ENCODE results near the gene CTNNAL1.

The CTNNAL1 gene

DNA sequence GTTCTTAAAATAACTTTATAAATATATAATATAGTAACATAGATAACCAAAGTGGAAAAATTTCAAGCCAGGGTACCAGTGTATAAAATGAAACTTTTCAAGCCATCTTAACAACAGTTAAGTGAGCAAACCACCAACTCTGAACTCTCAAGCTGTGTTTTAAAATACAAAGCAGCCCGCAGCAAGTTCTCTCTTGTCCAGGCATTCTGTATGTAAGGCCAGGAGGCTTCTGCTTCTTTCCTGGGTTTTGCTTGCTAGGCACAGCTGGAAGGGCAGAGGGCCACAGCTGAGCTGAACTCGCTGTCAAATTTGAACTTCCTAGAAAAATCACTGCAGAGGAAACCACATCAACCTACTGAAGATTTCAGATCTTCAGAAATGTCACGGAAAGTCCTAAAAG is 6.8 kb upstream of the CTNNAL1 start:
- Histone ChIP-seq H3K9ac (ENCODE audit: low read length) (no peak overlapping the region), H3K79me2 (ENCODE audit: control insufficient read depth, insufficient read depth, low read length, poor library complexity) (no peaks in the 10 kb centered on the region), H3K36me3 (ENCODE audit: control insufficient read depth in 1 of 2, insufficient read depth in 2 of 2, low read length in 2 of 2) (peaks cover 3 to 4% of the 10 kb centered on the region in 2 experiments), H4K12ac (ENCODE audit: low read depth, low read length) (no peak overlapping the region), H3K79me1 (ENCODE audit: low read length) (no peaks in the 10 kb centered on the region), H3K4me3 (ENCODE audit: low read depth, low read length) (no peak overlapping the region), H3K18ac (ENCODE audit: low read length) (no peak overlapping the region), H2BK120ac (ENCODE audit: insufficient read depth, low read length, poor library complexity) (no peak overlapping the region), H2AFZ (ENCODE audit: insufficient read depth, low read length, poor library complexity) (no peak overlapping the region), H4K8ac (ENCODE audit: low read depth, low read length) (no peak overlapping the region), H3K4me2 (ENCODE audit: low read length) (no peak overlapping the region), H3K27ac (ENCODE audit: low read depth, low read length) (no peak overlapping the region), H3K23ac (ENCODE audit: low read length) (no peak overlapping the region), H3K4me1 (ENCODE audit: control insufficient read depth in 1 of 2, insufficient read depth in 2 of 2, low read length in 2 of 2) (peaks cover 2 to 3% of the 10 kb centered on the region in 2 experiments), H3K14ac (ENCODE audit: low read length) (no peak overlapping the region), H3K27me3 (ENCODE audit: insufficient read depth, low read length) (no peaks in the 10 kb centered on the region), H2AK5ac (ENCODE audit: low read length) (no peak overlapping the region), H3K9me3 (ENCODE audit: insufficient read depth, low read depth, low read length) (no peaks in the 10 kb centered on the region), H3K4ac (ENCODE audit: low read depth, low read length) (no peak overlapping the region), H4K91ac (ENCODE audit: low read depth, low read length) (no peak overlapping the region), H2BK12ac (ENCODE audit: low read length) (no peak overlapping the region), H2BK5ac (ENCODE audit: low read depth, low read length, poor library complexity) (no peak overlapping the region)
- DNase-seq = no peak
- WGBS (ENCODE audit: extremely low coverage, insufficient coverage, insufficient read length) = no CpG with 5 or more reads among the region's 3 CpGs

DNA sequence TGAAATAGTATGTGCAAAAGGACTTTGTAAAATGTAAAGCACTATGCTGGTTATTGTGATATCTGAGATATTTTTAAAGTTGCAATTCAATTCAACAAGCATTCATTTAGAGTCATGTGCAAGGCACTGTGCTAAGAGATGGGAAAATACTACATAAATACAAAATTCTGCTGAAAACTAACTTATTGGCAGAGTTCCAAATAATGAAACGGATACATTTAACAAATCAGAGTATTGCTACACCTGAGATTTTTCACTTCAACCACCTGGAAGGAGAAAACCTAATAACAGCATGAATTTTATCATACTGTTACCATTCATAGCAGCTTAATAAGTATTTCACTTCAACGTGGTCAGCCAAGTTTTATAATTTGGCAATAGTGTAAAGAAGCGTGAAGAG is 6.1 kb upstream of the CTNNAL1 start:
- Histone ChIP-seq H3K4me1 (ENCODE audit: control insufficient read depth in 1 of 2, insufficient read depth in 2 of 2, low read length in 2 of 2) (peaks cover 6 to 7% of the 10 kb centered on the region in 2 experiments), H3K23ac (ENCODE audit: low read length) (no peak overlapping the region), H2BK120ac (ENCODE audit: insufficient read depth, low read length, poor library complexity) (no peak overlapping the region), H4K91ac (ENCODE audit: low read depth, low read length) (no peak overlapping the region), H3K4me2 (ENCODE audit: low read length) (no peak overlapping the region), H3K4ac (ENCODE audit: low read depth, low read length) (no peak overlapping the region), H2AK5ac (ENCODE audit: low read length) (no peak overlapping the region), H3K18ac (ENCODE audit: low read length) (no peak overlapping the region), H2BK5ac (ENCODE audit: low read depth, low read length, poor library complexity) (no peak overlapping the region), H3K9ac (ENCODE audit: low read length) (no peak overlapping the region), H3K27me3 (ENCODE audit: insufficient read depth, low read length) (no peaks in the 10 kb centered on the region), H2BK12ac (ENCODE audit: low read length) (no peak overlapping the region), H3K27ac (ENCODE audit: low read depth, low read length) (no peak overlapping the region), H4K8ac (ENCODE audit: low read depth, low read length) (no peak overlapping the region), H2AFZ (ENCODE audit: insufficient read depth, low read length, poor library complexity) (no peak overlapping the region), H3K36me3 (ENCODE audit: control insufficient read depth in 1 of 2, insufficient read depth in 2 of 2, low read length in 2 of 2) (peaks cover 3 to 4% of the 10 kb centered on the region in 2 experiments), H3K9me3 (ENCODE audit: insufficient read depth, low read depth, low read length) (no peaks in the 10 kb centered on the region), H3K14ac (ENCODE audit: low read length) (no peak overlapping the region), H4K12ac (ENCODE audit: low read depth, low read length) (no peak overlapping the region), H3K4me3 (ENCODE audit: low read depth, low read length) (no peak overlapping the region), H3K79me2 (ENCODE audit: control insufficient read depth, insufficient read depth, low read length, poor library complexity) (no peaks in the 10 kb centered on the region), H3K79me1 (ENCODE audit: low read length) (no peaks in the 10 kb centered on the region)
- no peak for DNase-seq
- no CpG with 5 or more reads among the region's 3 CpGs for WGBS (ENCODE audit: extremely low coverage, insufficient coverage, insufficient read length)

DNA sequence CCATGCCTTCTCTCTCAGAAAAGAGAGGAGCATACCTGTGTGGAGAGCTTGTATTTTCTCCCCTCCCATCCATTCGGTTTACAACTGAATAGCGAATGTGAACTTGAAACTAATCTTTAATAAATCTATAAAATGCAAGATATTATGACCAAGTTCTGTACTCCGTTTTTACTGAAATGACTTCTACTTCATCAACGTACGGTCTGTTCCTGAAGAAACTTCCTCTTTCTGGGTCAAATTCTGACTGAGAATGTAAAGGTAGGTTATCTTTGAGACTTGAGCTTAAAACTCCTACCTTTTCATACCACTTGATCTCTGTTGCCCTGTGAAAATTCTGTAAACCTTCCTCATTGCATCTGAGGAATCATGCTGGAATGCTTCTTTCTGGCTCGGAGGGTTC is 4.2 kb upstream of the CTNNAL1 start:
- no peaks in the 10 kb centered on the region for H3K27me3 ChIP-seq (ENCODE audit: insufficient read depth, low read length)
- no peak overlapping the region for H4K8ac ChIP-seq (ENCODE audit: low read depth, low read length)
- no peak overlapping the region for H3K4me2 ChIP-seq (ENCODE audit: low read length)
- H3K9me3 ChIP-seq (ENCODE audit: insufficient read depth, low read depth, low read length) = no peaks in the 10 kb centered on the region
- H3K4ac ChIP-seq (ENCODE audit: low read depth, low read length) = no peak overlapping the region
- DNase-seq = no peak
- H4K91ac ChIP-seq (ENCODE audit: low read depth, low read length) = no peak overlapping the region
- H3K18ac ChIP-seq (ENCODE audit: low read length) = no peak overlapping the region
- H2AK5ac ChIP-seq (ENCODE audit: low read length) = no peak overlapping the region
- no CpG with 5 or more reads among the region's 6 CpGs for WGBS (ENCODE audit: extremely low coverage, insufficient coverage, insufficient read length)
- no peak overlapping the region for H3K4me3 ChIP-seq (ENCODE audit: low read depth, low read length)
- H3K27ac ChIP-seq (ENCODE audit: low read depth, low read length) = no peak overlapping the region
- peaks cover 8 to 9% of the 10 kb centered on the region in 2 experiments for H3K4me1 ChIP-seq (ENCODE audit: control insufficient read depth in 1 of 2, insufficient read depth in 2 of 2, low read length in 2 of 2)
- H3K14ac ChIP-seq (ENCODE audit: low read length) = no peak overlapping the region
- no peak overlapping the region for H2BK5ac ChIP-seq (ENCODE audit: low read depth, low read length, poor library complexity)
- H3K9ac ChIP-seq (ENCODE audit: low read length) = no peak overlapping the region
- peaks cover 5% of the 10 kb centered on the region for H3K79me1 ChIP-seq (ENCODE audit: low read length)
- peaks cover 3 to 4% of the 10 kb centered on the region in 2 experiments for H3K36me3 ChIP-seq (ENCODE audit: control insufficient read depth in 1 of 2, insufficient read depth in 2 of 2, low read length in 2 of 2)
- no peak overlapping the region for H4K12ac ChIP-seq (ENCODE audit: low read depth, low read length)
- no peak overlapping the region for H2BK120ac ChIP-seq (ENCODE audit: insufficient read depth, low read length, poor library complexity)
- H2BK12ac ChIP-seq (ENCODE audit: low read length) = no peak overlapping the region
- no peak overlapping the region for H2AFZ ChIP-seq (ENCODE audit: insufficient read depth, low read length, poor library complexity)
- H3K79me2 ChIP-seq (ENCODE audit: control insufficient read depth, insufficient read depth, low read length, poor library complexity) = no peaks in the 10 kb centered on the region
- H3K23ac ChIP-seq (ENCODE audit: low read length) = no peak overlapping the region

GRCh38 chr9:109017061-109017460 is 3.8 kb upstream of the CTNNAL1 start:
- Histone ChIP-seq H4K12ac (ENCODE audit: low read depth, low read length) (no peak overlapping the region), H3K79me1 (ENCODE audit: low read length) (peaks cover 5% of the 10 kb centered on the region), H3K4me3 (ENCODE audit: low read depth, low read length) (no peak overlapping the region), H3K36me3 (ENCODE audit: control insufficient read depth in 1 of 2, insufficient read depth in 2 of 2, low read length in 2 of 2) (peaks cover 3 to 4% of the 10 kb centered on the region in 2 experiments), H3K4ac (ENCODE audit: low read depth, low read length) (no peak overlapping the region), H3K79me2 (ENCODE audit: control insufficient read depth, insufficient read depth, low read length, poor library complexity) (no peaks in the 10 kb centered on the region), H3K14ac (ENCODE audit: low read length) (no peak overlapping the region), H2AK5ac (ENCODE audit: low read length) (no peak overlapping the region), H2AFZ (ENCODE audit: insufficient read depth, low read length, poor library complexity) (no peak overlapping the region), H4K91ac (ENCODE audit: low read depth, low read length) (no peak overlapping the region), H3K18ac (ENCODE audit: low read length) (no peak overlapping the region), H2BK5ac (ENCODE audit: low read depth, low read length, poor library complexity) (no peak overlapping the region), H3K9ac (ENCODE audit: low read length) (no peak overlapping the region), H3K4me2 (ENCODE audit: low read length) (no peak overlapping the region), H3K4me1 (ENCODE audit: control insufficient read depth in 1 of 2, insufficient read depth in 2 of 2, low read length in 2 of 2) (peaks cover 8 to 10% of the 10 kb centered on the region in 2 experiments), H3K23ac (ENCODE audit: low read length) (no peak overlapping the region), H3K27me3 (ENCODE audit: insufficient read depth, low read length) (no peaks in the 10 kb centered on the region), H3K9me3 (ENCODE audit: insufficient read depth, low read depth, low read length) (no peaks in the 10 kb centered on the region), H2BK12ac (ENCODE audit: low read length) (no peak overlapping the region), H4K8ac (ENCODE audit: low read depth, low read length) (no peak overlapping the region), H2BK120ac (ENCODE audit: insufficient read depth, low read length, poor library complexity) (no peak overlapping the region), H3K27ac (ENCODE audit: low read depth, low read length) (no peak overlapping the region)
- DNase-seq = no peak
